Measurements from ENCODE around the gene CSNK1D.

Gene CSNK1D

DNA sequence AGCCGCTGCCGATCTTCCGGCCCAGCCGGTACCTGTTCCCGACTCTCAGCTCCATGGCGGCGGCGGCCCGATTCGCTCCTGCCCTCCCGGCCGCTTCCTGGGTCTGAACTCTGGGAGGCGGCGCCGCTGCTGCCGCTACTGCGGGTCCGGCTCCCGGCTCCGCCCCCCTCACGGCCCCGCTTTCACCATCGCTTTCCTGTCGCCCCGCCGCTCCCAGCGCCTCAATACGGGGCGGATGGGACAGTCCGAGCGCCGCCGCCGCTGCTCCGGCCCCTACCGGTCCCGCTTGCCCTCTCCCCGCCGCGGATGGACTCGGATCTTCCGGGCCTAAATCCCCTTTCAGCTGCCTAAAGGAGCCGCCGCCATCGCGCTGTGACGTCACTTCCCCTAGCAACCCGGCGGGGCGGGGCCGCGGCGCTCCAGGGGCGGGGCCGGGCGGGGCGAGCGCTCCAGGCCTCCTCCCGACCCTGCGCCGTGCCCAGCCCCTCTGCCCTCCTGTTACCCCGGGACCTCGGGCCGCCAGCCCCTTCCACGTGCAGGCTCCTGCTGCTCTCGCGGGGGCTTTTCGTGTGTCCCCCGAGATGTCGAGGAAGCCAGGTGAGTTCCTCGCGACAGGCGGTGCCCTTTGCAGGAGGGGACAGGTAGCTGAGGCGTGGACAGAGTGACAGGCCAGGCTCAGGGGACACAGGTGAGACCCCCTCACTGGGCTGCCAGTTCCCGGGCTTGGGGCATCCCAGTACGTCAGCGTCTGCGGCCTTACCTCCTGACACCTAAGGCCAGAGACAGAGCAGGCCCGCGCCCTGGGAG, at the start of gene CSNK1D:
Gene CSNK1D (minus strand): TSS at position 374 of the 807 bp plus-strand sequence. CDS start 319 bp downstream, at position 55.
- DNase-seq (ENCODE audit: low spot score), result peak; percentile 97

DNA sequence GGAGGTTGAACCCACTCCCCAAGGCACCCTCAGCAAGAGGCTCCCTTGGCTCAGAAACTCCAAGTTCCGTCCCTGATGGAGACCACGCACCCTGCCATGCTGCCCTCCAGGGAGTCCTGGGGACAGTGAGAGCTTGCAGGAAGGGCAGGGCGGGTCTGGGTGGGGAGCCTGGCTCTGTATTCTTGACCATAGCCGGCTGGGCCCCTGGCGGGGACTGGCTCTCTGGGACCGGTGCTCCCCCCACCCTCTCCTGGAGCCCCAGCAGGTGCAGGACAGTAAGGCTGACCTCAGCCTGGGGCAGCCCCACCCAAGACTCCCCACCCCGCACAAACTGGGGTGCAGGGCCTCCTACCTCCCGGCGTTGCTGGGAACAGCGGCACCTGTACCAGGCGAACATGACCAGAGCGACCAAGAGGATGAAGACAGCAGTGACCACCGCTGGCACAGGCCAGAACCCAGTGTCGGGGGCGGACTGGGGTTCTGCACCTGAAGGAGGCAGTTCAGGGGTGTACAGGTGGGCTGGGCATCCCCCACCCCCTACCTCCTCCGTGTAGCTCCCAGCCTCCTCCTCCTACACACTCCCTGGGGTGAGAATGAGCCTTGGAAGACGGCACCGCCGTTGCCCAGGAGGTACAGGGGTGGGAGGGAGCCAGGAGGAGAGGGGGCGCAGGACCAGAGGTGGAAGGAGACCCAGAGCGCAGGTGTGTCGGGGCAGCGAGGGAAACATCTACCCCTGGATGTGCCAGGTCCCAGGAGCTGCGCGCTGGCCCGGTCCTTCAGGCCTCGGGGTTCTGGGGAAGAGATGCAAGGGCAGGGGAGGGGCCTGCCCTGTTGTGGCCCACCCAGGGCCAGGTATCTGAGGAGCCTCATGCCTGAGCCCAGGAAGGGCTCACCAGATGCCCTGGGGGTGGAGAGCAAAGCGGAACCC, 49.3 kb upstream of the CSNK1D start:
- DNase-seq (ENCODE audit: low spot score), result no peak

DNA sequence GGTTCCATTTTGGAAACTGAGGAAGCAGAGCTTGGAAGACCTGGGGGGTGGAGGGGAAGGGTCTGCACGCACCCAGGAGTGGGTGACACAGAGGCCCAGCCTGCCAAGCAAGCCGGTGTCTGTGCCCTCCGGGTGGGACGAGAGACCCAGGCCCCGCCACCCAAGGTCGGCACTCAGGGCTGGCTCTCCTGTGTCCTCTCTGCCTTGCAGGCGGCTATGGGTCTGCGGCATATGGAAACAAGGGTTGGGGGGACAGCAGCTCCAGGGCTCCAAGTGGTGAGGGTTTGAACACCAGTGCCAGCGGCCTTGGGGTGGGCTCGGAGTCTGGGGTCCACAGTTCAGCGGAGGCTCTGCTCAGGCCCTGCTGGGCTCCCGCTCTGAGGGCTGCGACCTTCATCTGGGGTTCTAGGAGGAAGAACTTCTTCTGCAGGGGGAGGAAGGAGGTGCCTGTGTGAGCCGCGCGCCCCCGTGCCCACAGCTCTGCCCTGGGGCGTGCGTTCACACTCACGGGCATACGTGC, 48.5 kb upstream of the CSNK1D start:
- no peak for DNase-seq (ENCODE audit: low spot score)

GRCh38 chr17:82320956-82321927, 47.7 kb upstream of the CSNK1D start:
- DNase-seq (ENCODE audit: low spot score), result peak; percentile 55

DNA sequence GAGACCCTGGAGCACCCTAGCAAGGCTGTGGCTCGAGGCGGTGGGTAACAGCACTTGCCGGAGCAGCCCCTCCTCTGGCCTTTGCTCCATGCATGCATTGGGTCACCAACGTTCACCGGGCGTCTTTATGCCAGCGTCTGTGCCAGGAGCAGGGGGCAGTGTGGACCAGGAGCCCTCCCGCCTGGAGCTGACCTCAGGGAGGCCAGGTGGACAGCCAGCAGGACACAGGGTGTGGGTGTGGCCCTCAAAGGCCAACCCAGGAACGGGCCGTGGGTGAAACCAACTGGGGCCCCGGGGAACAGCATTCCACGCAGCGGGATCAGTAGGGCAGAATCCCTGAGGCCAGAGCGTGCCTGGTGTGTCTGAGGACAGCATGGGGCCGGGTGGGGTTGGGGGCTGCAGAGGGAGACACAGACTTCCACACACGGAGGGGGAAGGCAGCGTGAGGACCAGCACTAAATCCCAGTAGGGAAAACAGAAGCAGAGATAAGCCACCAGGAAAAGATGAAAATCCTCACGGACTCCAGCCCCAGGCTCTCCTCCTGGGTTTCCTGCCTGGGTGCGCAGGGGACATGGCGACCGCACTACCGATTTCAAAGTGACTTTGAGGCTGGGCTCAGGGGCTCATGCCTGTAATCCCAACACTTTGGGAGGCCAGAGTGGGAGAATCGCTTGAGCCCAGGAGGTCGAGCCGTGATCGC, 46.8 kb upstream of the CSNK1D start:
- no peak for DNase-seq (ENCODE audit: low spot score)

DNA sequence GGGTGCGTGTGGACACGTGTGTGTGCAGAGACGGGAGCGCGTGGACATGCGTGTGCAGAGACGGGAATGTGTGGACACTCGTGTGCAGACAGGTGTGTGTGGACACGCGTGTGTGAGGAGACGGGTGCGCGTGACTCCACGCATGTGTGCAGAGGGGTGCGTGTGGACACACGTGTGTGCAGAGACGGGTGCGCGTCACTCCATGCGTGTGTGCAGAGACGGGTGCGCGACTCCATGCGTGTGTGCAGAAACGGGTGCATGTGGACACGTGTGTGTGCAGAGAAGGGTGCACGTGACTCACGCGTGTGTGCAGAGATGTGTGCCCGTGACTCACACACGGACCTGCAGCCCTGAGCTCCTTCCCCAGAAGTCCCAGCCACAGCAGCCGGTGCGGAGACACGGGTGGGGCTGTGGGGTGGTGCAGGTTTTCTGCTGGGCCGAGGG, 46.1 kb upstream of the CSNK1D start:
- DNase-seq (ENCODE audit: low spot score), result no peak

GRCh38 chr17:82318772-82319606, 45.5 kb upstream of the CSNK1D start:
- DNase-seq (ENCODE audit: low spot score), result no peak

GRCh38 chr17:82318169-82318498, 44.6 kb upstream of the CSNK1D start:
- DNase-seq (ENCODE audit: low spot score), result no peak

GRCh38 chr17:82317394-82318168, 44.1 kb upstream of the CSNK1D start, which contains the start of gene CD7:
Gene CD7, minus strand, starts transcription at chr17:82317608. Its CDS starts 113 bp downstream, at chr17:82317495.
- no peak for DNase-seq (ENCODE audit: low spot score)

- no peak for DNase-seq (ENCODE audit: low spot score)
Measured at GRCh38 chr17:82316651-82317393, 43.3 kb upstream of the CSNK1D start.

DNA sequence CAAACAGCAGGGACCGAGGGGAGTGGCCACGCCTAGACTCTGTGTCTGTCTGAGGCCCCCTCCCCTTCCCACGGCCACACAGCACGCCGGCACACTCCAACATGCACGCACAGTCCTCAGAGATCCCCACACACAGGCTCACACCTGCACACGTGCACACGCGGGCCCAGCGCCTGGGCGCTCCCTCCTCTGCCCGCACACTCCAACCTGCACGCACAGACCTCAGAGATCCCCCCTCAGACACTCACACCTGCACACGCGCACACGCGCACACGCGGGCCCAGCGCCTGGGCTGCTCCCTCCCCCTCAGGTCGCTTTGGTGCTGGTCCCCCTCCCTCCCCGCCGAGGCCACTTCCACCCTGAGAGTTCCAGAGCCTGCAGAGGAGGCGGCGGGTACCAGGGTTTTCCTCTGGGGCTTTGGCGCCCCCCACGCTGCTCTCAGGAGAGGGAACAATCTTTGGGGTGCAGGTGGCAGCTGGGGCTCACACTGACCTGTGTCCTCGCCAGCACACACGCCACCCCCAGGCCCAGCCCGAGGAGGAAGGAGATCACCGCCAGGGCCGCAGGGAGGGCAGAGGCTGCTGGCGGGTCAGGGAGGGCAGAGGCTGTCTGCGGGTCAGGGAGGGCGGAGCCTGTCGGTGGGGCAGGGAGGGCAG, 42.3 kb upstream of the CSNK1D start:
- DNase-seq (ENCODE audit: low spot score), result no peak

DNA sequence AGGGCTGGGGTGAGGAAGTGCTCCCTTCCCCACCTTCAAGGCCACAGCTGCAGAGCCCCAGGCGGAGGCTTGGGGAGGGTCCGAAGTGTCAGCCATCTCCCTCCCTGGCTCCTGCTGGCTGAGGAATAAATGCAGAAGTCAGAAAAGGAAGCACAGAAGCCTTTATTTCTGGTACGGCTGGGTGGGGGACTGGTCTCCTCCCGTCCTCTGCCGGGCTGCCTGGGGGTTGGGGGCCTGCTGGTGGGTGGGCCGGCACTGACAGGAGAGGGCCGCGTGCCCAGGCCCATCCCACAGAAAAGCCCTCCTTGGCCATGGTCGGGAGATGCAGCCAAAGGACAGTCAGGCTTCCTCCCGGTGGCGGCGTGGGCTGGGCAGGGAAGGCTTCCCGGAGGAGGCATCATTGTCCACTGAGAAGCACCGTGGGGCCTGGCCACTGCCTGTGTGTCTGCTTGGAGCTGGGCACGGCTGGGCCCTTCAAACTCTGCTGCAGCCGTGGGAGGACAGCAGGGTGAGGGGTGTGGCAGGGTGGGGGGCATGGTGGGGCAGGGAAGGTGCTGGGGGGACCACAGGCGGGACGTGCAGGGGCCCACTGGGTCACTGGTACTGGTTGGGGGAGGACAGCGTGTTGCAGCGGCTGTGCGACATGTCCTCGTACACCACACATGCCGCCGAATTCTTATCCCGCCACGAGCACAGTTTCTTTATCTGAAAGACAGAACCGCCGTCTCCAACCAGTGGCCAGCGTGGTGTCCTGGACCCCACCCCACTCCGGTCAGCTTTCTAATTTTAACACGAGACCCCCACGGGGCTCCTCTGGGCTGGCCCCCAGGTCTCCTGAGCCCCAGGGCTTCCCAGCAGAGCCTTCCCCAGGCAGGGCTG, 41.5 kb upstream of the CSNK1D start:
- no peak for DNase-seq (ENCODE audit: low spot score)

GRCh38 chr17:82314012-82314726, 40.7 kb upstream of the CSNK1D start:
- no peak for DNase-seq (ENCODE audit: low spot score)

- DNase-seq (ENCODE audit: low spot score), result no peak
Measured at GRCh38 chr17:82313195-82314011, 39.9 kb upstream of the CSNK1D start.

DNA sequence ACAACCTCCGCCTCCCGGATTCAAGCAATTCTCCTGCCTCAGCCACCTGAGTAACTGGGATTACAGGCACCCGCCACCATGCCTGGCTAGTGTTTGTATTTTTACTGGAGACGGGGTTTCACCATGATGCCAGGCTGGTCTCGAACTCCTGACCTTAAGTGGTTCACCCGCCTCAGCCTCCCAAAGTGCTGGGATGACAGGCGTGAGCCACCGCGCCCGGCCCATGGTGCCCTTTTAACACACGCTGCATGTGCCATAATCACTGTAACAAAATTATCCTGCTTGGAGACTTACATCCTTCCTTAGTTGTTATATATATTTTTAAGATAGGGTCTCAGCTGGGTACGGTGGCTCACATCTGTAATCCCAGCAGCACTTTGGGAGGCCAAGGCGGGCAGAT, 38.5 kb upstream of the CSNK1D start:
- DNase-seq (ENCODE audit: low spot score), result no peak
